Prostate gland (tissue), 2 donors: ENCODE data around the gene ITLN1. TPM values are rescaled to one million over a fixed set of nuclear protein-coding genes. Genes with fewer than 3 reads are reported as not detected.
A peak's percentile ranks its signal among the peaks of the same experiment; 100 is the strongest.

ENCODE experiments used
- DNase-seq: peaks from one replicate; pipeline ENCODE4 v3.0.0-alpha.2; 2019; ENCODE audit warnings: low spot score
- H3K27ac ChIP-seq, 2 donors: fragments of 200-600 bp; sonication (generic); 2 replicates each; pipeline ENCODE4 v1.5.1; 2017 to 2019
- H3K27me3 ChIP-seq: fragments of 200-600 bp; sonication (generic); replicated peaks from 2 replicates; pipeline ENCODE4 v1.5.1; 2019; ENCODE audit not compliant: insufficient read depth
- H3K36me3 ChIP-seq, 2 donors: fragments of 200-600 bp; sonication (generic); 1 replicate in 1 of 2; 2 replicates in 1 of 2; pipeline versions ENCODE4 v1.5.1 to v1.8.1; 2017 to 2019
- H3K4me1 ChIP-seq: fragments of 200-600 bp; sonication (generic); replicated peaks from 2 replicates; pipeline ENCODE4 v1.5.1; 2019
- H3K4me3 ChIP-seq, 2 donors: fragments of 200-600 bp; sonication (generic); 2 replicates each; pipeline ENCODE4 v1.5.1; 2017 to 2019
- H3K9me3 ChIP-seq: fragments of 200-600 bp; sonication (generic); 2 replicates; pipeline ENCODE4 v1.5.1; 2017
- CTCF ChIP-seq, 4 experiments: fragments of 200-600 bp in 2 of 4; fragments of 450-650 bp in 2 of 4; sonication (generic) in 2 of 4; IDR thresholded peaks; 1 replicate in 3 of 4; 2 replicates in 1 of 4; pipeline ENCODE4 v1.5.1; 2016 to 2019; ENCODE audit warnings: antibody characterized with exemption in 4 of 4, mild to moderate bottlenecking in 2 of 4, moderate library complexity in 2 of 4
- POLR2A ChIP-seq: fragments of 450-650 bp; IDR thresholded peaks from one replicate; pipeline ENCODE4 v1.6.1; 2016; ENCODE audit warnings: antibody characterized with exemption, mild to moderate bottlenecking
- POLR2AphosphoS5 ChIP-seq: sonication (generic); formaldehyde crosslinking; IDR thresholded peaks from one replicate; pipeline ENCODE4 v1.6.1; 2017; ENCODE audit warnings: antibody characterized with exemption
- WGBS: methylation state at CpG from one replicate; pipeline ENCODE4 v1.1.5; 2018; 5-methylcytosine and 5-hydroxymethylcytosine counted together
- intact Hi-C: fragments of 100-400 bp; cut with DNase I; formaldehyde crosslinking; loops from one replicate; pipeline ENCODE4 v1.14.2; 2022
- total RNA-seq, 2 donors: library from RNA; depleted of rRNA; stranded (reverse); fragments of >200 nt; gene quantifications; one replicate each; pipeline ENCODE4 v1.1.0, GENCODE V29; 2016

Gene ITLN1
- total RNA-seq, 2 donors from 2014 or later = 0.96 to 7.0 TPM

- no peak overlapping the region for H3K27ac ChIP-seq
- TF ChIP-seq POLR2A (no peak), CTCF (IDR thresholded peaks at IDR 0.05) (no peak), POLR2AphosphoS5 (no peak)
- H3K36me3 ChIP-seq = no peaks in the 10 kb centered on the region
- no peak for DNase-seq
- no peak overlapping the region for H3K4me3 ChIP-seq
- H3K27me3 ChIP-seq = no peaks in the 10 kb centered on the region
- H3K4me1 ChIP-seq = no peaks in the 10 kb centered on the region
- no peaks in the 10 kb centered on the region for H3K9me3 ChIP-seq
- WGBS = 68% methylated on average over 2 of the region's 2 CpGs
- intact Hi-C loops = no loop called here
Measured at GRCh38 chr1:160891474-160891873, 6.5 kb upstream of the ITLN1 start.

- TF ChIP-seq POLR2AphosphoS5 = peak; percentile 66
- TF ChIP-seq CTCF (IDR thresholded peaks at IDR 0.05) = no peak
- no peak for DNase-seq
- Histone ChIP-seq H3K4me1 (no peaks in the 10 kb centered on the region), H3K4me3 (no peak overlapping the region), H3K27ac (no peak overlapping the region), H3K27me3 (no peaks in the 10 kb centered on the region), H3K36me3 (no peaks in the 10 kb centered on the region), H3K9me3 (no peaks in the 10 kb centered on the region)
- WGBS = 20% methylated on average over 2 of the region's 2 CpGs
- intact Hi-C loops = no loop called here
Measured at GRCh38 chr1:160888926-160889325, 3.9 kb upstream of the ITLN1 start.

DNA sequence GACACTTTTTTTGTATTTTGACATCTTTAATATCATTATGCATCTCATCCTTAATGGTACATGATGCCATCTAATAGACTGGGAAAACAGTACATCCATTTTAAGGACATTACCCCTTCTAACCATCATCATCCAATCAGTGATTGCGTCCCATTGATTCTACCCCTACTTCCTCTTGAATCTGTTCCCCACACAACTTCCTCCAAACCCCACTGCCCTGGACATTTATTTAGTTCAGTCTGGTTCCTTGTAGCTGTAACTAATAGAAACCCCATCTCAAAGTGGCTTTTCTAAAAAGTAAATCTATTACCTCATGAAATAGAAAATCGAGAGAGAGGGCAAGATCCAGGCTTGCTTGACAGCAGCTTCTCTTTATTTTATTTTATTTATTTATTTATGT lies 2.1 kb upstream of the ITLN1 start:
- Histone ChIP-seq H3K36me3 (no peaks in the 10 kb centered on the region), H3K27ac (no peak overlapping the region), H3K4me3 (no peak overlapping the region), H3K27me3 (no peaks in the 10 kb centered on the region), H3K9me3 (no peaks in the 10 kb centered on the region), H3K4me1 (no peaks in the 10 kb centered on the region)
- no peak for TF ChIP-seq CTCF (IDR thresholded peaks at IDR 0.05)
- TF ChIP-seq POLR2A = no peak
- TF ChIP-seq POLR2AphosphoS5 = no peak
- intact Hi-C loops = no loop called here
- no peak for DNase-seq
- WGBS = 83% methylated on average over 2 of the region's 2 CpGs

DNA sequence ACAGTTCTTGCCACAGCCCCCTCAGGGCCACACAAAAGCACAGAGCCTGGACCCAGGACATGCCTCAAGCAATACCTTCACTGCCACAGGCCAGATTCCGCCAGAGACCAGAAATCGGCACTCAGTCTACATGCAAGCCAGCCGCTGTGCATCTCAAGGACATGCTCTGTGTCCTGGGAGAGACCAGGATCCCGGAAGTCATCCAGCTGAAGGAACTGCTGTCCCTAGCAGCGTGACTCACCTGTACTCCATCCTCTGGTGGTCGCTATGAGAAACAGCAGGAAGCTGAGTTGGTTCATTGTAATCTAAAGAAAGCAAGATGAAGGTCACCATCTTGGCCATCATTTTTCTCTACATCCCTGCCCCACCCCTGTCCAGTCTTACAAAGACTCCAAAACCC lies 401 bp downstream of the ITLN1 start:
- Histone ChIP-seq H3K36me3 (no peaks in the 10 kb centered on the region), H3K27me3 (no peaks in the 10 kb centered on the region), H3K27ac (no peak overlapping the region), H3K9me3 (no peaks in the 10 kb centered on the region), H3K4me3 (no peak overlapping the region), H3K4me1 (no peaks in the 10 kb centered on the region)
- DNase-seq = no peak
- intact Hi-C loops = no loop called here
- 55% methylated on average over 6 of the region's 6 CpGs for WGBS
- TF ChIP-seq CTCF (IDR thresholded peaks at IDR 0.05) (peak in 1 of 4 experiments; percentile 61), POLR2A (no peak)

DNA sequence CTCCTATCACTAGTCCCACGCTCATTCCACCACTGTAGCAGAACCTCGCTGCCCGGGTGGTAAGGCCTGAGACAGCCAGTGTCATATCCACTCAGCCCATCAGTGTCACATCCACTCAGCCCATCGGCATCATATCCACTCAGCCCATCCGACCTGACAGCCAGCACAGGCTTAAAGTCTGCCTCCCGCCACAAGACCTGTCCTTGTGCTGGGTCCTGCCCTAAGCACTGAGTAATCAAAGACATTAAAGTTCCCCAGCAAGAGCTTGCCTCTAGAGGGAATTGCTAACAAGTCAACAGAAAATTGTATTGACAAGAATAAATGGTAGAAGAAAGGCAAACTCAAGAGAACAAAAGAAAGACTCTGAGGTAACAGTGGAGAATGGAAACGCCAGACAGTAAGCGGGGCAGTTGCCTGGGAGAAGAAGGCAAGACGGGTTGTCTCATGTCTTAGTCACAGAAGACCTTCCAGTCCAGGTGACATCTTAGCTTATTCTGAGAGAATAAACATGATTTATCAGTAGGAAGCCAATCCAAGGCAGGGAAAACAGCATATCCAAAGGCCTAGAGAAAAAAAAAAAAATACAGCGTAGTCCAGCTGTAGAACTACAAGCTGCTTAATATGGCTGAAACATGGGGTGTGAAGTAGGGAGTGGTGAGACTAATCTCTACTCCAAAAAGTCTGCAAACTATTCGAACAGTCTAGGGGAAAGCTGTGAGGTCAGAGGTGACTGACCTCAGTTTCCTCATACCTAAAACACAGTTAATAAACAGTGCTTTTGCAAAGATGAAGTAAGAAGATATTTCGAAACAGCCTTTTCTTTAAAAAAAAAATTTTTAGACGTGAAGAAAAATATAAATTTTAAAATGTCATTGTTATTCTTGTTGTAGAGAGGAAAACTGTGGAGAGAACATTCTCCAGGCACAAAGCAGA lies 1.1 kb downstream of the ITLN1 start:
- no peak overlapping the region for H3K27ac ChIP-seq
- H3K4me1 ChIP-seq = no peaks in the 10 kb centered on the region
- WGBS = 85% methylated on average over 13 of the region's 13 CpGs
- H3K9me3 ChIP-seq = no peaks in the 10 kb centered on the region
- H3K36me3 ChIP-seq = no peaks in the 10 kb centered on the region
- H3K4me3 ChIP-seq = no peak overlapping the region
- TF ChIP-seq POLR2AphosphoS5 (no peak), CTCF (IDR thresholded peaks at IDR 0.05) (no peak), POLR2A (no peak)
- no peaks in the 10 kb centered on the region for H3K27me3 ChIP-seq
- DNase-seq = no peak
- intact Hi-C loops = no loop called here
